Jurkat, Clone E6-1 (cell line): ENCODE measurements around the gene VNN1.
"Not testable (repeated sequence)": the region's sequence is repeated elsewhere in the genome, so short reads cannot be mapped to it uniquely, and the experiment has no call there.

ENCODE experiments used
- DNase-seq: peaks from one replicate; pipeline ENCODE4 v3.0.0-alpha.2; 2011; ENCODE audit warnings: low read depth, low spot score
- H3K4me3 ChIP-seq: 2 replicates; pipeline ENCODE4 v1.5.1; 2011; ENCODE audit warnings: mild to moderate bottlenecking, low read length, control low read depth, moderate library complexity

Gene VNN1

GRCh38 chr6:132728616-132729015 is 14.8 kb upstream of the VNN1 start:
- no peak for DNase-seq
- H3K4me3 ChIP-seq, result no peak overlapping the region

- DNase-seq, result no peak
- H3K4me3 ChIP-seq, result no peak overlapping the region
Measured at GRCh38 chr6:132726608-132726975, 12.7 kb upstream of the VNN1 start.

- DNase-seq, result no peak
- H3K4me3 ChIP-seq, result no peak overlapping the region
Measured at GRCh38 chr6:132725947-132726607, 12.2 kb upstream of the VNN1 start.

DNA sequence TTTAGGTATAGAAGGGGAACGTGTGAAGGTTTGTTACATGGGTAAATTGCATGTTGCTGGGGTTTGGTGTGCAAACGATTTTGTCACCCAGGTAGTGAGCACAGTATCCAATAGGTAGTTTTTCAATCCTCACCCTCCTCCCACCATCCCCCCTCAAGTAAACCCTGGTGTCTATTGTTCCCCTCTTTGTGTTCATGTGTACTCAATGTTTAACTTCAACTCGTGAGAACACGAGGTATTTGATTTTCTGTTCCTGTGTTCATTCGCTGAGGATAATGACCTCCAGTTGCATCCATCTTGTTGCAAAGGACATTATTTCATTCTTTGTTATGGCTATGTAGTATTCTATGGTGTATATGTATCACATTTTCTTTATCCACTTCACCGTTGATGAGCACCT is 11.6 kb upstream of the VNN1 start:
- H3K4me3 ChIP-seq, result no peak overlapping the region
- no peak for DNase-seq

DNA sequence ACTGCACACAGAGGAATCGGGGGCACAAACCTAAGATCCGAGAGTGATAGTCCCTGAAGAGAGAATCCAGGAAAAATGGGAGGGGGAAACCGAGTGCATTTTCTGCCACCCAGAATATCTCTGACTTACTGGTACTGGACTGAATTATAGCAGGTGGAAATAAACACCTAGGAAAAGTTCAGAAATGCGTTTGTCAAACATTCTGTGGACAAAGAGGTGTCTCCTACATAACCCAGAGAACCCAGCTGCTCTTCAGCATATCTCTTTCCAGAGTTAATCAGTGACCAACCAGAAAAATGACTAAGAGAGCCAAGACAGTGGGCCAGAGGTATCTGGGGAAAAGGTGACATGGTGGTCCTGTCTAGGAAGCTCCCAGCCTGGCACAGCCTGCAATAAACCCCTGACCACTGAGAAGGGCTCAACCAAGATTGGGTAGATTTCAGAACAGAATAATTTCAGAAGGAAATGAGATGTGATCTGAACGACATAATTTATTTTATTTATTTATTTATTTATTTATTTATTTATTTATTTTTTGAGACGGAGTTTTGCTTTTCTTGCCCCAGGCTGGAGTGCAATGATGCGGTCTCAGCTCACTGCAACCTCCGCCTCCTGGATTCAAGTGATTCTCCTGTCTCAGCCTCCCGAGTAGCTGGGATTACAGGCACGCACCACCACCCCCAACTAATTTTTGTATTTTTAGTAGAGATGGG is 6.0 kb upstream of the VNN1 start:
- no peak for DNase-seq
- no peak overlapping the region for H3K4me3 ChIP-seq

- H3K4me3 ChIP-seq, result no peak overlapping the region
- DNase-seq, result no peak
Measured at GRCh38 chr6:132715881-132716637, 2.2 kb upstream of the VNN1 start.

DNA sequence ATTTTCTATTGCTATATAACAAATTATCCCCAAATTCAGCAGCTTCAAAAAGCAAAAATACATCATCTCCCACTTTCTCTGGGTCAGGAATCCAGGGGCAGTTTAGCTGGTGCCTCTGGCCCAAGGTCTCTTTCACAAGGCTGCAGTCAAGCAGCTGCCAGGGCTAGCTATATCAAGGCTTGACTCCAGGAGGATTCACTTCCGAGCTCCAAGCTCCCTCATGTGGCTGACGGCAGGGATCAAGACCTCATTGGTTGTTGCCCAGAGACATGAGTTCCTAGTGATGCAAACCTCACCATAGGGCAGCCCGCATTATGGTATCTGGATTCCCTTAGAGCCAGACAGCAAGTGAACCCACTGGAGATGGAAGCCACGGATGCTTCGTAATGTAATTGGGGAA is 1.3 kb upstream of the VNN1 start:
- DNase-seq, result no peak
- no peak overlapping the region for H3K4me3 ChIP-seq

DNA sequence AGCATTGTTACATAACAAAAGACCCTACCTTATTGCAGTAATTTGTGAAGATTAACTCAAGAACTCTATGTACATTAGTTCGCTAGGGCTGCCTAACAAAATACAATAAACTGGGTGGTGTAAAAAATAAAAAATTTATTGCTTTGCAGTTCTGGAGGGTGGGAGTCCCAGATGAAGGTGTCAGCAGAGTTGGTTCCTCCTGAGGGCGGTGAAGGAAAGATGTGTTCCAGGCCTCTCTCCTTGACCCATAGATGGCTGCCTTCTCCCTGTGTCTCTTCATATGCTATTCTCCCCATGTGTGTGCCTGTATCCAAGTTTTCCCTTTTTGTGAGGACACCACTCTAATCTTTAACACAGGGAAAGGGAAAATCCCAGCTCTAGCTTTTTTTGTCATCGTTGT is 305 bp upstream of the VNN1 start:
- no peak overlapping the region for H3K4me3 ChIP-seq
- no peak for DNase-seq

DNA sequence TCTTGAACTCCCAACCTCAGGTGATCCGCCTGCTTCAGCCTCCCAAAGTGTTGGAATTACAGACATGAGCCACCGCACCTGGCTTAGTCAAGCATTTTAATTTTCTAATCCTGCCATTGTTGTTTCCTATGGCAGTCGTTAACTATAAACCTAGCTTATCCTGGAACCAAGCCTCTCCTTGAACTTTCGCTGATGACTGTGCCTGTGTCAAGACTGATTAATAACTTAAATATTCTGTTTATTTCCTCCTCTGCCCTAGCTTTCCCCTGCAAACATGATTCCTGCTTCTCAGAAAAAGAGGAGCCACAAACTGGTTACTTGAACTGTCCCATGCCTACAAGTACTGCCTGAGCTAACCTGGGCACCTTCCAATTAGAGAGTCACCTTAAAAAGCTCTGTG is 1.5 kb downstream of the VNN1 start:
- no peak for DNase-seq
- H3K4me3 ChIP-seq, result no peak overlapping the region

- no peak for DNase-seq
- no peak overlapping the region for H3K4me3 ChIP-seq
Measured at GRCh38 chr6:132708771-132709170, 5.1 kb downstream of the VNN1 start.

- DNase-seq, result no peak
- H3K4me3 ChIP-seq, result no peak overlapping the region
Measured at GRCh38 chr6:132708002-132708401, 5.9 kb downstream of the VNN1 start.

- not testable (repeated sequence) for DNase-seq
Measured at GRCh38 chr6:132706756-132707155, 7.1 kb downstream of the VNN1 start.

DNA sequence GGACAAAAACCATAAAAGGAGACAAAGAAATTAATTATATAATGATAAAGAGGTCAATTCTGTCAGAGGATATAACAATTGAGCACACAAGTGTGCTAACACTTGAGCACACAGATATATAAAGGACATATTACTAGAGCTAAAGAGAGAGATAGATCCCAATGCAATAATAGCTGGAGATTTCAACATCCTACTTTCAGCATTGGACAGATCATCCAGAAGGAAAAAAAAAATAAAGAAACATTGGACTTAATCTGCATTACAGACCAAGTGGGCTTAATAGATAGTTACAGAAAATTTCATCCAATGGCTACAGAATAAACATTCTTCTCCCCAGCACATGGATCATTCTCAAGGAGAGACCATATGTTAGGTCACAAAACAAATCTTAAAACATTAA is 9.9 kb downstream of the VNN1 start:
- DNase-seq, result no peak
- no peak overlapping the region for H3K4me3 ChIP-seq

More at GRCh38 chr6:132706756-132707155, 7.1 kb downstream of the VNN1 start:
- H3K4me3 ChIP-seq, result not testable (repeated sequence)

GRCh38 chr6:132698608-132699007 is 15.2 kb downstream of the VNN1 start:
- DNase-seq, result no peak
- H3K4me3 ChIP-seq, result no peak overlapping the region

- DNase-seq, result no peak
- H3K4me3 ChIP-seq, result no peak overlapping the region
Measured at GRCh38 chr6:132695773-132696172, 18.1 kb downstream of the VNN1 start.

GRCh38 chr6:132693478-132693877 is 20.4 kb downstream of the VNN1 start:
- H3K4me3 ChIP-seq, result no peak overlapping the region
- no peak for DNase-seq

- DNase-seq, result no peak
- H3K4me3 ChIP-seq, result no peak overlapping the region
Measured at GRCh38 chr6:132690678-132691077, 23.2 kb downstream of the VNN1 start.

GRCh38 chr6:132687306-132687705 is 26.5 kb downstream of the VNN1 start:
- H3K4me3 ChIP-seq, result no peak overlapping the region
- DNase-seq, result no peak

DNA sequence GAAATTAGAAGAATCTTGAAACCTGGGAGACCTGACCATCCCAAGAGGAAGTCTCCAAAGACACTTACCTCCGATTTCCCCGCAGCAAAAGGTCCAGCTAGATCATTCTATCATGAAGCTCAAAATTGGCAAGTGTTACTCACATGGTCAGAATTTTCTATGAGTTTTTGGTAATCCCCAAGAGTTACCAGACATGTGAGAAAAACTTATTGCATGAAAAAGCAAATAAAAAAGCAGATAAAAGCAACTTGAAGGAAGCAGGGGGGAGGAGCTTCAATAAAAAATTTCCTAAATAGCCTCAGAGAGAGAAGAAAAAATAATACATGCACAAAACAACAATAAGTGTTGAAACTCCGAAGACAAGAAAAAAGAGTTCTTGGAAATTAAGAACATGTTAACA is 27.3 kb downstream of the VNN1 start:
- H3K4me3 ChIP-seq, result no peak overlapping the region
- no peak for DNase-seq

DNA sequence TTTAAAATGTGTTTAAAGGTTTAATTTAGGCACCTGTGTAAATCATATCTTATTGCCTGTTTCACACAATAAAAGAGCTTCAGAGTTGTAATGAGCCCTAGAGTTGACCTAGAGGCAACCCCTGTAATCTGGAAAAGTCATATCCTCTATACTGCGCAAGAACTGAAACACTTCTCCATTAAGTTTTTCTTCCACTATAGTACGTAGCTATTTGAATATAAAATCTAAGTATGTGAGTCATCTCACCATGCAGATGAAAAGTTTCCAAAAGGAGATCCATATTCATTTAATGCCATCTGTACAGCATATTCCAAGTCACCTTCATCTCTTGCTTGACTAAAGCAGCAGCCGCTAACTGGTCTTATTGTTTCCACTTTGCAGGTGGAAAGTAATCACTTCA is 28.8 kb downstream of the VNN1 start:
- DNase-seq, result no peak
- H3K4me3 ChIP-seq, result no peak overlapping the region
